ENCODE results near the gene ADNP2.

DNA sequence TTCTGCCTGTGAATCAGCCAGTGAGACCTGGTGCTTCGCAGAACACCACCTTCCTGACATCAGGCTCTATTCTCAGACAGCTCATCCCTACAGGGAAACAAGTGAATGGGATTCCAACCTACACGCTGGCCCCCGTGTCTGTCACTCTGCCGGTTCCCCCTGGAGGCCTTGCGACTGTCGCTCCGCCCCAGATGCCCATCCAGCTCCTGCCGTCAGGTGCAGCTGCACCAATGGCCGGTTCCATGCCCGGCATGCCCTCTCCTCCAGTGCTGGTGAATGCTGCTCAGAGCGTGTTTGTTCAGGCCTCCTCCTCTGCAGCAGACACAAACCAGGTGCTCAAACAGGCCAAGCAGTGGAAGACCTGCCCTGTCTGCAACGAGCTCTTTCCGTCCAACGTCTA is 28.1 kb downstream of the ADNP2 start:
- TF ChIP-seq, protein P1, sequence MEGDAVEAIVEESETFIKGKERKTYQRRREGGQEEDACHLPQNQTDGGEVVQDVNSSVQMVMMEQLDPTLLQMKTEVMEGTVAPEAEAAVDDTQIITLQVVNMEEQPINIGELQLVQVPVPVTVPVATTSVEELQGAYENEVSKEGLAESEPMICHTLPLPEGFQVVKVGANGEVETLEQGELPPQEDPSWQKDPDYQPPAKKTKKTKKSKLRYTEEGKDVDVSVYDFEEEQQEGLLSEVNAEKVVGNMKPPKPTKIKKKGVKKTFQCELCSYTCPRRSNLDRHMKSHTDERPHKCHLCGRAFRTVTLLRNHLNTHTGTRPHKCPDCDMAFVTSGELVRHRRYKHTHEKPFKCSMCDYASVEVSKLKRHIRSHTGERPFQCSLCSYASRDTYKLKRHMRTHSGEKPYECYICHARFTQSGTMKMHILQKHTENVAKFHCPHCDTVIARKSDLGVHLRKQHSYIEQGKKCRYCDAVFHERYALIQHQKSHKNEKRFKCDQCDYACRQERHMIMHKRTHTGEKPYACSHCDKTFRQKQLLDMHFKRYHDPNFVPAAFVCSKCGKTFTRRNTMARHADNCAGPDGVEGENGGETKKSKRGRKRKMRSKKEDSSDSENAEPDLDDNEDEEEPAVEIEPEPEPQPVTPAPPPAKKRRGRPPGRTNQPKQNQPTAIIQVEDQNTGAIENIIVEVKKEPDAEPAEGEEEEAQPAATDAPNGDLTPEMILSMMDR (IDR thresholded peaks at IDR 0.05), result no peak
- no peak for TF ChIP-seq POLR2A (IDR thresholded peaks at IDR 0.05)

Measured in heart left ventricle (tissue), 13 donors.